IPS-18a (cell line): Measurements from ENCODE around the gene LGI1.

Experiments used
- H3K27ac ChIP-seq: one replicate; pipeline ENCODE4 v1.5.1; 2013; ENCODE audit warnings: low read length
- H3K27me3 ChIP-seq: one replicate; pipeline ENCODE4 v1.6.1; 2013; ENCODE audit warnings: mild to moderate bottlenecking, low read length; ENCODE audit not compliant: control insufficient read depth, insufficient read depth
- H3K36me3 ChIP-seq: one replicate; pipeline ENCODE4 v1.6.1; 2013; ENCODE audit warnings: low read depth, low read length; ENCODE audit not compliant: control insufficient read depth
- H3K4me1 ChIP-seq: one replicate; pipeline ENCODE4 v1.6.1; 2013; ENCODE audit warnings: low read depth, low read length; ENCODE audit not compliant: control insufficient read depth
- H3K4me3 ChIP-seq: one replicate; pipeline ENCODE4 v1.5.1; 2013; ENCODE audit warnings: low read length
- H3K9ac ChIP-seq: one replicate; pipeline ENCODE4 v1.6.1; 2013; ENCODE audit warnings: mild to moderate bottlenecking, low read length, moderate library complexity
- H3K9me3 ChIP-seq: one replicate; pipeline ENCODE4 v1.6.1; 2013; ENCODE audit warnings: low read depth, low read length; ENCODE audit not compliant: control insufficient read depth

LGI1 gene

DNA sequence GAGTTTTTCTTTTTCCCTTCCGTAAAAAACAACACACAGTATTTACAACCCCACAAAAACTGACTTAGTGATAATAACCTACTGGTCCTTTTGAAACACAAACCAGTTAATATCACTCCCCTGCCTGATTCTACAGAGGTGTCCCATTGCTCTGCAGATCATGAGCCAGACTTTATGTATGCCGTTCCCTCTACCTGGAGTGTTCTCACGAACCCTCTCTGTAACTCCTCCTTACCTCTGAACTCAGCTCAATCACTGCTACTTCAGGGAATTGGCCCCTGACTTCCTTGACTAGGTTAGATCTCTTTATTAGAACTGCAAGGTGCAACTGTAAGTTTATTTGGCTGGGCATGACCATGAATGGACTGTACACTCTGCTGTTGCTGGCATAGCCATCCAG, 1.6 kb upstream of the LGI1 start:
- Histone ChIP-seq H3K9me3 (no peaks in the 10 kb centered on the region), H3K27ac (no peak overlapping the region), H3K4me1 (peaks cover 54% of the 10 kb centered on the region), H3K4me3 (no peak overlapping the region), H3K27me3 (peaks cover 36% of the 10 kb centered on the region), H3K36me3 (no peaks in the 10 kb centered on the region), H3K9ac (no peak overlapping the region)

DNA sequence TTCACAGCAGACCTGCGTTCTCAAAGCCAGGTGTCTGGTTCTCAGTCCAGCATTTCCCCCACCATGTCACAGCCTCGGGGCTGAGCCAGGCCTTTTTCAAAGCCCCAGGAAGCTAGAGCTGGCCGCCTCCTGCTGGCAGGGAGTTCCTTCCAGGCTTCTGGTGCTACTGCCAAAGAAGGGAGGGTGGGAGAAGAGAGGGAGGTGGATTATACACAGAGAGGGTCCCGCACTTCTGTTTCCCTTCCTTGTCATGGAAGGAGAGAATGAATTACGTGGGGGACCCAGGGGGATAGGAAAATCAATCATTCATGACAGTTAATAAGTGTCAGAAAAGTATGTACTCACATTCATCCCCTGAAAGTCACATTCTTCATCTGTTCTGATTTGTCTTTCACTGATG, 600 bp upstream of the LGI1 start:
- Histone ChIP-seq H3K27ac (no peak overlapping the region), H3K4me1 (peaks cover 44% of the 10 kb centered on the region), H3K4me3 (no peak overlapping the region)

DNA sequence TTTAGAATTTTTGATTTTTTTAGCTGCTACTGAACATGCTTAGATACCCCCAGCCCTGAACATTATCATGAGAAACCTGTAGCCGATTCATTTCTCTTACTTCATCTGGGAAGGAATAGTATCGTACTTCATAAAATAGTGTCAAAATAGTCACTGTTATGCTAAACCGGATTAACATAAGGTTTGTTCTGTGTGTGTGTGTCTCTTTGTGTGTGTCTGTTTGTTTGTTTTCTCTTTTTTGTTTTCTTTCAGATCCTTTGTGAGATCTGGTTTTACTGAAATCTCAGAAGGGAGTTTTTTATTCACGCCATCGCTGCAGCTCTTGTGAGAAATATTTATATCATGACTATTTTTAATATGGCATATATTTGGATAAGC, 761 bp downstream of the LGI1 start:
- no peak overlapping the region for H3K27ac ChIP-seq
- H3K9ac ChIP-seq: peak overlapping the region; percentile 8
- peaks cover 36% of the 10 kb centered on the region for H3K27me3 ChIP-seq
- peak overlapping the region; percentile 33 for H3K4me3 ChIP-seq
- H3K9me3 ChIP-seq: no peaks in the 10 kb centered on the region
- peaks cover 44% of the 10 kb centered on the region for H3K4me1 ChIP-seq
- H3K36me3 ChIP-seq: no peaks in the 10 kb centered on the region

More for the DNA sequence above, 600 bp upstream of the LGI1 start:
- Histone ChIP-seq H3K27me3 (peaks cover 36% of the 10 kb centered on the region), H3K36me3 (no peaks in the 10 kb centered on the region), H3K9ac (no peak overlapping the region), H3K9me3 (no peaks in the 10 kb centered on the region)

DNA sequence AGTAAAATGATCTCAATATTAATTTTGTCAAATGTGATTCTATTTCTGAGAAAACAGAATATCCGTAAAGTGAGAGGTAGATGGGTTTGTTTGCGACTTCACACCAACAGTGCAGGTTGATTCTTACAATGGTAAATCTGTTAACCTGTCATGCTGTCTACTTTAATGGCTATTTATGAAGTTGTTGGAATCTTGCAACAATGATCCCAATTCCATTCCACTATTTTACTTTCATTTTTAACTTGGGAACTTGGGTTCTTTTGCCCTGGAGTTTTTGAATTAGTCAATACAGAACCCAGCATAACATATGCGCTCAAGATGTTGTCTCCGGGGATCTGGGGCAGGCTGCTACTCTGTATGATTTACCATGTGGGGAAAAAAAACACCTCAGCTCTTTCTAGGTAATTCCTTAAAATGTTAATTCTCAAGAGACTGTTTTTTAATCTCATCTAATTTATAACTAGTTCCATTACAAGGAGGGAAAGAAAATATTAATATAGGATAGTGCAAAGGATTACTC, 1.2 kb downstream of the LGI1 start:
- H3K9ac ChIP-seq: peak overlapping the region; percentile 8
- H3K9me3 ChIP-seq: no peaks in the 10 kb centered on the region
- no peak overlapping the region for H3K27ac ChIP-seq
- H3K27me3 ChIP-seq: peaks cover 36% of the 10 kb centered on the region
- H3K36me3 ChIP-seq: no peaks in the 10 kb centered on the region
- H3K4me1 ChIP-seq: peaks cover 44% of the 10 kb centered on the region
- H3K4me3 ChIP-seq: peak overlapping the region; percentile 33

DNA sequence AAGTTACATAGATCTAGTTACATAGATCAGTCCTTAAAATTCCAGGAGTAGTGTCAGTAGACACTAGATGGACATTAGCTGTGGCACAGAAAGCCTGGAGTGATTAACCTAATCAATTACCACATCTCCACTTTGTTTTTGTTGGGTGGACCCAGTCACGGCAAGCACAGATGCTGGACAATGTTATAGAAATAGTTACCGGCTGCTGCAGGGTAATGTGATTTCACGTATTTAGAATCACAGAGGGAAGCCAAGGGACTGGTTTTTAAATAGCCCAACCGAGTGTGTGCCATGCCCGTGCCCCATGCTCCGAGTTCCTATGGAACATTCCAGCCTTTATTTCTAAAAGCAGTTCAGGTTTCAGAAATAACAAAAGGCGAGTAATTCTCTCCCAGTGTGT, 2.8 kb downstream of the LGI1 start:
- Histone ChIP-seq H3K9me3 (no peaks in the 10 kb centered on the region), H3K4me3 (peak overlapping the region; percentile 23), H3K4me1 (peaks cover 39% of the 10 kb centered on the region), H3K27ac (no peak overlapping the region), H3K27me3 (peaks cover 36% of the 10 kb centered on the region), H3K36me3 (no peaks in the 10 kb centered on the region), H3K9ac (no peak overlapping the region)

DNA sequence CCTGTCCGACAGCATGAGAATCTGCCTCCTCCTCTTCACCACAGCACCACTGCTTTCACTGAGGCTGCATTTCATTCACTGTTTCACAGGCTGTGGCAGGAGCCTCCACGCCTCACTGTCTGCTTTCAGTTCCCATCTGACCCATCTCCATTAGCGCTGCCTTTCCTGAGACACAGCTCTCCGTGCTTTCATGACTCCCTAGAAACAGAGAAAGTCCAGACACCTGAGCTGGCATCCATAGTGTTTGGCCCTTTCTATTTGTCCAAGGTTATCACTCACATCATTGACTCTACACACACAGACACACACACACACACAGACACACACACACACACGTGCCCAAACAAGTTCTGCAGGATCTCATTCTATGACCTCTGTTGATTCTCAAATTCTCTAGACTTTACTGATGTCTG, 5.2 kb downstream of the LGI1 start:
- Histone ChIP-seq H3K4me3 (no peak overlapping the region), H3K36me3 (no peaks in the 10 kb centered on the region), H3K27ac (no peak overlapping the region), H3K27me3 (peaks cover 23% of the 10 kb centered on the region), H3K4me1 (peaks cover 29% of the 10 kb centered on the region), H3K9me3 (no peaks in the 10 kb centered on the region), H3K9ac (no peak overlapping the region)

DNA sequence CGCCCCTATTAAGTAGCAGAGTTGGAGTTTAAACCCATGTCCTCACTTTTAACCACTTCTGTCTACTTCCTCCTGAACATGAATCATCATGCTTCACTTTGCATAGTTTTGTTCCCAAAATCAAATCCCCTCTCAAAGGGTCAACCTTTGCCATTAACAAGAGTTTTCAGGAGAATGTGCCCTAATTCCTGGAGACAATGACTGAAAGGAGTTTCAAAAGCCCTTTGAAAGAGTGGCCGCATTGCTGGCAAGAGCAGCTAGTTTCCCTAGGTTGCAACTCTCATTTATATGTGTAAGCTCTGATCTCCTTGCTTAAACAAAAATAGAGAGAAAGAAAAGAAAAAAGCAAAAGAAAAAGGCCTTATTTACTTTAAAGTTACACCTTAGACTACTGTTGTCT, 9.2 kb downstream of the LGI1 start:
- no peak overlapping the region for H3K27ac ChIP-seq
- no peaks in the 10 kb centered on the region for H3K36me3 ChIP-seq
- H3K9me3 ChIP-seq: no peaks in the 10 kb centered on the region
- no peaks in the 10 kb centered on the region for H3K4me1 ChIP-seq
- H3K9ac ChIP-seq: no peak overlapping the region
- H3K27me3 ChIP-seq: no peaks in the 10 kb centered on the region
- H3K4me3 ChIP-seq: no peak overlapping the region

DNA sequence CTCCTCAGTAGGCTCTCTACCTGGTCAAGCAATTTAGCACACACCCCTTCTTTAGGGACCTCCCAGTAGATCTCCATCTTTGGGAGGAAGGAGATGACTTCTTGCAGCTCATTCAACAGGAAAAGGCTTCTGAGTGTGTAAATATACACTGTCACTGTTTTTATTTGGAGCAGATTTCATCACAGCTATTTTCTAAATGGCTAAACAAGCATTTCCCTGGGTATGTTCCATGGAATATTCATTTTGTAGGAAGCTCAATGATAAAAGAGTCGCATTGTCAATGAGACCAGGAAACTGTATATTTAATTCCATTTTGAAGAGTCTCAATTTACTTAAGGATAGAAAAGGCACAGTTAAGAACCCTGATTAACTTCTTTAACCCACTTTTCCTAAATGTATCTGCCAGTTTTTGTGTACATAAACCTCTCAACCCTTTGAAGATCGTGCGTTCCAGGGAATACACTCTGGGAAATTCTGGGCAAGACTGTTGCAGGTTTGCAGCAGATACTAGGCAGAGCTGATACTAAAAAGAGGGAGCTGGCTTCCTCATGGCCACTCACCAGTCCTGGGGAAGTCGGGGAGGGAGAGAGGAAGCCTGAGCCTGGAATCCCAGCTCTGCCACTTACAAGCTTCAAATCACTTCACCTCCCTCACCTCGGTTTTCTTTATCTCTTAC, 10.1 kb downstream of the LGI1 start:
- Histone ChIP-seq H3K36me3 (no peaks in the 10 kb centered on the region), H3K9me3 (no peaks in the 10 kb centered on the region), H3K4me1 (no peaks in the 10 kb centered on the region), H3K4me3 (no peak overlapping the region), H3K9ac (no peak overlapping the region), H3K27me3 (no peaks in the 10 kb centered on the region), H3K27ac (no peak overlapping the region)

DNA sequence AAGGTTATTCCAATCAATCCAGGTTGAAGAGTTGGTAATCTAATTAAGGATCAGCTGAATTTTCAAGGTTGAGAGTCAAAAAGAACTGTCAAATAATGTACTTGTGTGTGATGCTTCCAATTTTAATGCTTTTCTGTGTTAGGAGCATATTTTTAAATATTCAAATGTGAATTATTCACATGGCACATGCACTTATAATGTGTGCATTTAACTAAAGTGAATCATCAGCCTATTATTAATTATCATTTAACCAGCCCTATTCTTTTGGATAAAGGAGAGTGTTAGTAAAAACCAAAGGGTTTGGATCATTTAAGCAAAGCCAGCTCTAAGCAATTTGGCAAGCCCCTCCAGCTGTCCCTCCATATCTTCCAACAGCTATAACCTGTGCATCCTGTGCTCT, 11.2 kb downstream of the LGI1 start:
- Histone ChIP-seq H3K27me3 (no peaks in the 10 kb centered on the region), H3K4me1 (no peaks in the 10 kb centered on the region), H3K4me3 (no peak overlapping the region), H3K9me3 (no peaks in the 10 kb centered on the region), H3K27ac (no peak overlapping the region), H3K9ac (no peak overlapping the region), H3K36me3 (no peaks in the 10 kb centered on the region)

DNA sequence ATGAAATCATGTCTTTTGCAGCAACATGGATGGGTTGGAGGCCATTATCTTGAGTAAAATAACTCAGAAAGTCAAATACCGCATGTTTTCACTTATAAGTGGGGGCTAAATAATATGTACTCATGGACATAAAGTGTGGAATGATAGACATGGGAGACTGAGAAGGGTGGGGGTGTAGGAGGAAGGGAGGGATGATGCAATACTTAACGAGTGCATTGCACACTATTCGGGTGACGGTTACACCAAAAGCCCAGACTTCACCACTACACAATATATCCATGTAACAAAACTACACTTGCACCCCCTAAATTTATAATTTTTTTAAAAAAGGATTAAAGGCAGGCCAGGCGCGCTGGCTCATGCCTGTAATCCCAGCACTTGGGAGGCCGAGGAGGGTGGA, 13.6 kb downstream of the LGI1 start:
- Histone ChIP-seq H3K4me3 (no peak overlapping the region), H3K9me3 (no peaks in the 10 kb centered on the region), H3K27ac (no peak overlapping the region), H3K4me1 (no peaks in the 10 kb centered on the region), H3K36me3 (no peaks in the 10 kb centered on the region), H3K27me3 (no peaks in the 10 kb centered on the region), H3K9ac (no peak overlapping the region)

DNA sequence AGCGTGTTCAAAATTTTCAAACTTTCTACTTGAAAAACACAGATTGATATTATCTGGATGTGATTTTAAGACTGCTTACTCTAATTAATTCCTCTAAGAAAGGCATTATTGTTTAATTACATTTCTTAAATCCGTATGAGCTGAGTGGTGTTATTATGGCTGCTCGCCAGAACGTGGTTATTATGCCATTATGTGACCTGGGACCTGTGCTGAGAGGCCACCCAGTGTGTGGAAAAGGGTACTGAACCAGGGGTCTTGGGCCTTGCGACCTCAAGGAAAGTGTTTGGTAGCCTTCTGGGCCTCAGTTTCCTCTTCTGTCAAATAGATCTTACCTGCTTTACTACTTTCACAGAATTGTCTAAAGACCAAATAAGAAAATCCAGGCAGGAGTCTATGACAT, 15.4 kb downstream of the LGI1 start:
- no peak overlapping the region for H3K4me3 ChIP-seq
- no peaks in the 10 kb centered on the region for H3K27me3 ChIP-seq
- H3K27ac ChIP-seq: no peak overlapping the region
- no peaks in the 10 kb centered on the region for H3K36me3 ChIP-seq
- H3K4me1 ChIP-seq: peaks cover 4% of the 10 kb centered on the region
- H3K9ac ChIP-seq: no peak overlapping the region
- no peaks in the 10 kb centered on the region for H3K9me3 ChIP-seq

DNA sequence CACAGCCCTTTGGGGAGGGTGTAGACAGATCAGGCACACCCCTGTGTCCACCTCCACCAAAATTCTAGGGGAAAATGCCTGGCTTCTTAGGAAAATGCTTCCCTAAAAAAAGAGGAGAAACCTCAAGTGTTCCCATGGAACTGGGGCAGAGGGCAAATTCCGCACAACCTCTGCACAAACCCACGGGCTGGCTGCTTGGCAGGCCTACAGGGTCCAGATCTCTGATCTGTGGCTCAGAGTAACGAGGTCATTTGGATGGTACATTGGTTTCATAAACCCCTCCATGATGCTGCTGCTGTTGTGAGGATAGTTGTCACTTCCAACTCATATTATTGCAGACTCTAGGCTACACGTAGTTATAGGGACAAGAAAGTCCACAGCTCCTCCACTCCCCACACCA, 16.0 kb downstream of the LGI1 start:
- H3K4me1 ChIP-seq: peaks cover 4% of the 10 kb centered on the region
- H3K27me3 ChIP-seq: no peaks in the 10 kb centered on the region

More for the DNA sequence above, 16.0 kb downstream of the LGI1 start:
- Histone ChIP-seq H3K9me3 (no peaks in the 10 kb centered on the region), H3K9ac (no peak overlapping the region), H3K36me3 (no peaks in the 10 kb centered on the region), H3K27ac (no peak overlapping the region), H3K4me3 (no peak overlapping the region)
